ENCODE measurements around the gene SMPD2.

The SMPD2 gene, protein sequence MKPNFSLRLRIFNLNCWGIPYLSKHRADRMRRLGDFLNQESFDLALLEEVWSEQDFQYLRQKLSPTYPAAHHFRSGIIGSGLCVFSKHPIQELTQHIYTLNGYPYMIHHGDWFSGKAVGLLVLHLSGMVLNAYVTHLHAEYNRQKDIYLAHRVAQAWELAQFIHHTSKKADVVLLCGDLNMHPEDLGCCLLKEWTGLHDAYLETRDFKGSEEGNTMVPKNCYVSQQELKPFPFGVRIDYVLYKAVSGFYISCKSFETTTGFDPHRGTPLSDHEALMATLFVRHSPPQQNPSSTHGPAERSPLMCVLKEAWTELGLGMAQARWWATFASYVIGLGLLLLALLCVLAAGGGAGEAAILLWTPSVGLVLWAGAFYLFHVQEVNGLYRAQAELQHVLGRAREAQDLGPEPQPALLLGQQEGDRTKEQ

DNA sequence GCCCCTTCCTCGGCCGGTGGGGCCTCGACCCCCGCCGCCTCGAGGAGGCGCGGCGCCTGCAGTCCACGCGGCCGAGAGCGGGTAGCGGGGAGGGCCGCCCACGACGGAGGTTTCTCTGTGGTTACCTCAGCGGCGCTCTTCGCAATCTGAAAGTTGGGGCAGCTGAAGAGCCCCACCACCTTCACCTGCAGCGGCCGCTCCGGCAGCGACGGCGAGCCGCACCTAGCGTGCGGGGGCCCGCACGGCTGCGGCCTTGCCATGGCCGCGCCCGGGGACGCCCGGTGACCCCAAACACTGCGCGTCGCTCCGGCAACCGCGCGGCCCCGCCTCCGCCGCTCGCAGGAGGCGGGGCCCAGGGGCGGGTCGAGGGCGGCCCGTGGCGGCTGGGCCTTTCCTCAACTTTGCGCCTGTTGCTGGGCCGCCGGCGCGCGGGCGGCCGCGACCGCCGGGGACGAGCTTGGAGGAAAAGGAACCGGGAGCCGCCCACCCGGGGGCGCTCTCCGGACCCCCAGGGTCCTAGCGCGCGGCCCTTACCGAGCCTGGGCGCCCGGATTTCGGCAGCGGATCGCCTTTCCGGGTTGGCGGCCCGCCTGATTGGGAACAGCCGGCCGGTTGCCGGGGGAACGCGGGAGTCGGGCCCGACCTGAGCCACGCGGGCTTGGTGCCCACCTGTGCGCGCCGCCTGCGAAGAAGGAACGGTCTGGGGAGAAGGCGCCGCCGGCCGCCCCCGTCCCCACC lies at the start of gene SMPD2, which contains the start of gene PPIL6:
TSS of gene SMPD2 (plus strand) at position 394 of the 738 bp plus-strand sequence. CDS start 398 bp downstream, outside the sequence.
TSS of gene PPIL6 (minus strand) at position 298 of the 738 bp plus-strand sequence. CDS start at position 260, 38 bp downstream.
- TF ChIP-seq POLR2AphosphoS5 (IDR thresholded peaks at IDR 0.05; ENCODE audit: borderline replicate concordance, low read depth, low read length) (peak; percentile 64; the same call in 1 of the 2 replicates), EZH2 (IDR thresholded peaks at IDR 0.05) (no peak)
- Histone ChIP-seq H3K27ac (no peak within 1 kb of the TSS), H3K9me3 (ENCODE audit: low read depth, low read length) (no peaks in the 10 kb centered on the region), H3K36me3 (ENCODE audit: insufficient read depth, low read length) (peaks cover 4% of the 10 kb centered on the region; the same call in 1 of the 2 replicates), H3K4me3 (peak within 1 kb of the TSS; percentile 93), H3K9ac (ENCODE audit: insufficient read length) (peak within 1 kb of the TSS; percentile 89)
- no peak for DNase-seq (ENCODE audit: low read depth, low spot score)

DNA sequence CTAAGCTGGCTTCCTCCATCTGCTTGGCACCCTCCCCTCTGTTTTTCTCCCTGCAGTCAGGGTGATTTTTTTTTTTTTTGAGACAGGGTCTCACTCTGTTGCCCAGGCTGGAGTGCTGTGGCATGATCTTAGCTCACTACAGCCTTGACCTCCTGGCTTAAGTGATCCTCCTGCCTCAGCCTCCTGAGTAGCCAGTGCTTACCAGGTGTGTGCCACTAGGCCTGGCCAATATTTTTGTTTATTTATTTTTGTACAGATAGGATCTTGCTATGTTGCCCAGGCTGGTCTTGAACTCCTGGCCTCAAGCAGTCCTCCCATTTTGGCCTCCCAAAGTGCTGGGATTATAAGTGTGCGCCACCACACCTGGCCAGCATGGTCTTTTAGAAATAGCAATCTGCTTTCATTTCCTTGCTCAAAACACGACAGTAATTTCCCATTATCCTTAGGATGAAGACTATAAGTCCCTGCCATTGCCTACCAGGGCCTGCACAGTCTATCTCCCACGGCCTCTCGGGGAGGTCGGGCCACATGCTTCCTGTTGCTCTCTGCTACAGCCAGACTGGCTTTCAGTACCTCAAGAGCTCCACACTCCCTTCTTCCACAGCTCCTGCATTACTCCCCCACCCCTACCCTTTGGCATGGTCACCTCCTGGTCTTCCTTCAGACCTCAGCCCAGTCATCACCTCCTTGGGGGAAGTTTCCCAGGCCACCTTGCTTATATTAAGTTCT lies 47.2 kb upstream of the SMPD2 start:
- Histone ChIP-seq H3K27ac (no peak overlapping the region), H3K36me3 (ENCODE audit: insufficient read depth, low read length) (no peaks in the 10 kb centered on the region), H3K9me3 (ENCODE audit: low read depth, low read length) (no peaks in the 10 kb centered on the region), H3K4me3 (no peak overlapping the region), H3K9ac (ENCODE audit: insufficient read length) (no peak overlapping the region)
- TF ChIP-seq FOXP2 (optimal IDR thresholded peaks at IDR 0.05; ENCODE audit: control extremely low read depth, extremely low read length, insufficient read depth) (no peak), POLR2AphosphoS5 (IDR thresholded peaks at IDR 0.05; ENCODE audit: borderline replicate concordance, low read depth, low read length) (no peak), EZH2 (IDR thresholded peaks at IDR 0.05) (no peak)
- DNase-seq (ENCODE audit: low read depth, low spot score): no peak

DNA sequence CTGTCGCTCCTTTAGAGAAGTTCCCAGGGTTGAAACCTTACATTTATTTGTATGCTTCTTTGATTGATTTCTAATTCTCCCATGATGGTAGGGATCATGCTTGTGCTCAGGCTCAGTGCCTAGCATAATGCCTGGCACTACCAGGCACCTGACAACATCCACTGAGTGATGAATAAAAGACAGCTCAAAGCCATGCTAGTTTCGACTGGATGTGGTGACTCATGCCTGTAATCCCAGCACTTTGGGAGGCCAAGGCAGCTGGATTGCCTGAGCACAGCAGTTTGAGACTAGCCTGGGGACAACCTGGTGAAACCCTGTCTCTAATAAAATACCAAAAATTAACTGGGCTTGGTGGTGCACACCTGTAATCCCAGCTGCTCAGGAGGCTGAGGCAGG lies 46.6 kb upstream of the SMPD2 start:
- Histone ChIP-seq H3K4me3 (no peak overlapping the region), H3K27ac (no peak overlapping the region), H3K9ac (ENCODE audit: insufficient read length) (no peak overlapping the region), H3K36me3 (ENCODE audit: insufficient read depth, low read length) (no peaks in the 10 kb centered on the region), H3K9me3 (ENCODE audit: low read depth, low read length) (no peaks in the 10 kb centered on the region)
- TF ChIP-seq FOXP2 (optimal IDR thresholded peaks at IDR 0.05; ENCODE audit: control extremely low read depth, extremely low read length, insufficient read depth) (no peak), EZH2 (IDR thresholded peaks at IDR 0.05) (no peak), POLR2AphosphoS5 (IDR thresholded peaks at IDR 0.05; ENCODE audit: borderline replicate concordance, low read depth, low read length) (no peak)
- no peak for DNase-seq (ENCODE audit: low read depth, low spot score)

DNA sequence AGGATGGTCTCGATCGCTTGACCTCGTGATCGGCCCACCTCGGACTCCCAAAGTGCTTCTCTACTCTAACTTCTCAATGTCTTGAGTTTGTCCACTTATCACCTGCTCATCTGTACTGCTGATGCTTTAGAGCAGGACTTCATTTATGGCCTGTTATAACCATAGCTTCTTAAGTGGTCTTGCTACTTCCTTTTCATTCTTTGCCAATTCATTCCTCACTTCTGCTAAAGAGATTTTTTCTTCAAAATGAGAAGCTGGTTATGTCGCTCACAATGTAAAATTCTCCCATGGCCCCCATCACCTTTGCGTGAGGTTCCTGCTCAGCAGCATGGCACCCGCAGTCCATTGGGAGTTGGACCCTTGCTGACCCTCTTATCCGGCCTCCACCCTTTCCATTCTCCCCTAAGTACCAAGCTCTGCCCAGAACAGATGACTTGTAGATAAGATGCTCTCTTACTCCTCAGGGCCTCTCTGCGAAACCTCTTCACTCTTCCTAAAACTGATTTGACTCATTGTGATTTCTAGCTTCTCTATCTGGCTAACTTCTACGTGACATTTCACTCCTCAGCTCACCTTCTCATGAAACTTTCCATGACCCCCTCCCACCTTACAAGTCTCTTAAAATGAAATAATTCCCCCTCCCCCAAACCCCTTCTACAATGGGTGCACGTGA lies 44.3 kb upstream of the SMPD2 start:
- TF ChIP-seq POLR2AphosphoS5 (IDR thresholded peaks at IDR 0.05; ENCODE audit: borderline replicate concordance, low read depth, low read length): no peak
- TF ChIP-seq FOXP2 (optimal IDR thresholded peaks at IDR 0.05; ENCODE audit: control extremely low read depth, extremely low read length, insufficient read depth): no peak
- no peak for DNase-seq (ENCODE audit: low read depth, low spot score)
- Histone ChIP-seq H3K9me3 (ENCODE audit: low read depth, low read length) (no peaks in the 10 kb centered on the region), H3K27ac (no peak overlapping the region), H3K4me3 (no peak overlapping the region), H3K9ac (ENCODE audit: insufficient read length) (no peak overlapping the region), H3K36me3 (ENCODE audit: insufficient read depth, low read length) (no peaks in the 10 kb centered on the region)

DNA sequence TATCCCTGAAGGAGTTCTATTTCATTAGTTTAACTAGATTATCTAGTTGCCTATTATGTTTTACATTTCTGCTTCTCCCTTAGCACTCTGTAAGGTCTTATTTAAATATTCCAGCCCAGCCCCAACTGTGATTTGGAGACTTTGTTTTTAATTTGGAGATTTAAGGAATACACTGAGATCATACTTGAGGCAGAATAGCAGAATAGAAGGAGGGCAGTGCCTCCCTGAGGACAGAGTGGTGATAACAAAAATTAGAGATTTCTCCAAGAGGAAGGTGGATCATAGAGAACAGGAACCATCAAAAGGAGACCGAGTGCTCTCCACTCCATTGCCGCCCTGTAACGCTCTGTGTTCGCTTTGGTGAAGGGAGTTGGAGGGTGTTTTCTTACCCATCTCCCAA lies 43.5 kb upstream of the SMPD2 start:
- Histone ChIP-seq H3K4me3 (no peak overlapping the region), H3K27ac (no peak overlapping the region), H3K36me3 (ENCODE audit: insufficient read depth, low read length) (no peaks in the 10 kb centered on the region), H3K9me3 (ENCODE audit: low read depth, low read length) (no peaks in the 10 kb centered on the region), H3K9ac (ENCODE audit: insufficient read length) (no peak overlapping the region)
- TF ChIP-seq EZH2 (IDR thresholded peaks at IDR 0.05) (no peak), POLR2AphosphoS5 (IDR thresholded peaks at IDR 0.05; ENCODE audit: borderline replicate concordance, low read depth, low read length) (no peak), FOXP2 (optimal IDR thresholded peaks at IDR 0.05; ENCODE audit: control extremely low read depth, extremely low read length, insufficient read depth) (no peak)
- no peak for DNase-seq (ENCODE audit: low read depth, low spot score)

DNA sequence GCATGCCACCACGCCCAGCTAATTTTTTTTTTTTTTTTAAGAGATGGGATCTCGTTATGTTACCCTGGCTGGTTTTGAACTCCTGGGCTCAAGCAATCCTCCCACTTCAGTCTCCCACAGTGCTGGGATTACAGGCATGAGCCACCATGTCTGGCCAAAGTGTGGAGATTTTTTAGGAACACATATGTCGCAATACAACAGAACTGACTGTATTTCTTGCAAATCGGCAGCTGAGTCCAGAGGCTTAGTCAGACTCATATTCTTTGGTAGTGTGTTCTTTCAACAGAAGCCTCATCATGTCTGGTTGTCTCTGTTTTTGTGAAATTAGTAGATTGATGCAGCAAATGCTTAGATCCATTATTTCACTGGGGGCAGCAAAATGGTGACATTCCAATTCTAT lies 34.3 kb upstream of the SMPD2 start:
- Histone ChIP-seq H3K27ac (no peak overlapping the region), H3K9ac (ENCODE audit: insufficient read length) (no peak overlapping the region), H3K36me3 (ENCODE audit: insufficient read depth, low read length) (no peaks in the 10 kb centered on the region), H3K4me3 (no peak overlapping the region), H3K9me3 (ENCODE audit: low read depth, low read length) (no peaks in the 10 kb centered on the region)
- no peak for DNase-seq (ENCODE audit: low read depth, low spot score)
- no peak for TF ChIP-seq FOXP2 (optimal IDR thresholded peaks at IDR 0.05; ENCODE audit: control extremely low read depth, extremely low read length, insufficient read depth)
- TF ChIP-seq EZH2 (IDR thresholded peaks at IDR 0.05): no peak
- no peak for TF ChIP-seq POLR2AphosphoS5 (IDR thresholded peaks at IDR 0.05; ENCODE audit: borderline replicate concordance, low read depth, low read length)

DNA sequence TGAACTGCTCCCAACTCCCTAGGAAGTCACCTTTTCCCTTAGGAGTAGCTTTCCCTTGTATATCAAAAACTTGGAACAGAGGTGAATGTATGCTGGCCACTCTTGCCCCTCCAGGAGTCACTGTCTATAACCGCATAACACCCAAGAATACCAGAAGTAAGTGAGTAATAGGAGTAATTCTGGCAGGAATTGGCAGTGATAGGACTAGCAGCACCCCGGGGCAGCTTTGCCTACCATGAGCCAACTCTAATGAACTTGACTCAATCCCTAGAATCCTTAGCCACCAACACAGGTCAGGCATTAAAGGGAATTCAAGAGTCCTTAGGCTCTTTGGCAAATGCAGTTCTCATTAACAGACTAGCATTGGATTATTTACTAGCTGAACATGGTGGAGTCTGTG lies 29.5 kb upstream of the SMPD2 start:
- TF ChIP-seq EZH2 (IDR thresholded peaks at IDR 0.05) (no peak), FOXP2 (optimal IDR thresholded peaks at IDR 0.05; ENCODE audit: control extremely low read depth, extremely low read length, insufficient read depth) (no peak), POLR2AphosphoS5 (IDR thresholded peaks at IDR 0.05; ENCODE audit: borderline replicate concordance, low read depth, low read length) (no peak)
- H3K4me3 ChIP-seq: no peak overlapping the region
- H3K36me3 ChIP-seq (ENCODE audit: insufficient read depth, low read length): no peaks in the 10 kb centered on the region
- H3K27ac ChIP-seq: no peak overlapping the region
- H3K9ac ChIP-seq (ENCODE audit: insufficient read length): no peak overlapping the region
- no peak for DNase-seq (ENCODE audit: low read depth, low spot score)
- H3K9me3 ChIP-seq (ENCODE audit: low read depth, low read length): no peaks in the 10 kb centered on the region
